ENCODE measurements around the gene SPINDOC.

- TF ChIP-seq CTCF (IDR thresholded peaks at IDR 0.05) (no peak), POLR2A (IDR thresholded peaks at IDR 0.05) (no peak)
These were observed 10.4 kb upstream of the SPINDOC start for GRCh38 chr11:63802637-63803414.
